Inflammatory macrophage treated with lipopolysaccharide for 1 hour (primary cell): ENCODE results near the gene ATRN.
A peak's percentile ranks its signal among the peaks of the same experiment; 100 is the strongest.

Experiments
- DNase-seq, 2 donors: peaks; one replicate each; pipeline ENCODE4 v3.0.0-alpha.2; 2020 to 2022

The ATRN gene

DNA sequence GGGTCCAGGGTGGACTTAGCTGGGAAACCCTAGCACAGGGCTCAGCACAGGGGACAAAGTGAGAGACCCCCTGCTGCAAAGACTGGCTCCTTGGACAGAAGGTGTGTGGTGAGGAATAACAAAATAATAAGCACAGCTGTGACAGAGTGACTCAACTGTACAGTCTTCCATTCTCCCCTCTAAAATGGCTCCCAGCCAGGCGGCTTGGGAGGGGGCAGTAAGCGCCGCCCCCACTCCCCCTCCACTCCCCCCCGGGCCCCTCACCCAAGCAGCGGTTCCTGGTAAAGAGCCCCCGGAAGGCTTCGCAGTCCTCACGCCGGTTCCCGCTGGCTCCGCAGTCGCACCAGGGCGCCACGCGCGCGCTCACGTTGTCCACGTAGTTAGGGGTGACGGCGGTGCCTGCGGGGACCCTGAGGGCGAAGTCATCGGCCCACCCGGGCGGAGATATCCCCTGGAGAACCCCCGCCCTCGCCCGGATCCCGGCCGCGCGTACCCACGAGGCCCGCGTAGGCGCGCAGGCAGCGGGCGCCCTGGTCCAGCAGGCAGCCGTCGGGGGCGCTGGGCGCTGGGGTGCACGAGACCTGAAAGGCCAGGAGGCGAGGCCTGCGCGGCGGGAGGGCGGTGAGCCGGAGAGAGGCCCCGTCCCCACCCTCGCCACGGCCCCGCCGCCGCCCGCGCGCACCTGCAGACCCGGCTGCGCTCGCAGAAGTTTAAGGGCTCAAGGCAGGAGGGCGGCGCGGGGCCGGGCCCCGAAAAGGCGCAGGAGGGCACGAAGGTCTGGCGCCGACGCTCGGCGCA is 189.6 kb downstream of the ATRN start:
- peak in 1 of 2 donors; percentile 22 for DNase-seq

- no peak for DNase-seq
Measured at GRCh38 chr20:3661060-3661813, 190.4 kb downstream of the ATRN start.

DNA sequence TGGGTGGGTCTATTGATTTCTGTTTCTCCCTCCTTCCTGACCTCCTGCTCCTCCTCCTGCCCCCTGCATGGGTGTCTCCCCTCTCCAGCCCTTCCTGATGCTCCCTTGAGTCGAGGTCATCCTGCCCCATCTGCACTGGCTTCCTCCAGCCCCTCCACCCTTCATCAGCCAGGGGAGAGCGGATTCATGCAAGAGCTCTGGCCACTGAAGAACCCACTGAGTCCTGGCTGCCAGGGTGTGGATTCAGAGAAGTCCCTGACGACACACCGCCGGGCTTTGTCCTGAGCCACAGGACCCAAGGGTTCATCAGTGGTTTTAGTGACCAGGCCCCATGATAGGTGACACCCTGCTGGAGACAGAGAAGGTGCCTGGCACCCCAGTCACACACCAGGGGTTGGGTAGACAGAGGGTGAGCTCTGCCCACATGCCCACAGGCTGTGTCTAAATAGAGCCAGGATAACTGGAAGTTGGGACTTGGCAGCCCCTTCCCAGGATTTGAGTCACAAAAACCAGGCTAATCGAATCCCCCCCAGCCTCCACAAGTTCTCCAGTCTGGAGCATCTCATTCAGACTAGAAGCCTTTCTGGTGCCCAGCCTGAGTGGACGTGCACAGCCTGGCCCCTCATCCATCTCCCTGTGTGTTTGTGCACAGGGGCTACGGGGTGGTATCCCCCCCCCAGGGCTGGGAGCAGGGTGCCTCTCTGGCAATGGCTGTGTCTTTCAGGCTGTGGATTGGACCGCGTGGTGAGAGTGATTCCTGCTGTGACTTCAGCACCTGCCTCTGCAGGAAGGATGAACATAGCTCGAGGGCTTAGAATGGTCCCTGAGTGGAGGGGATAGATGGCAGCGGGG is 191.2 kb downstream of the ATRN start:
- no peak for DNase-seq

DNA sequence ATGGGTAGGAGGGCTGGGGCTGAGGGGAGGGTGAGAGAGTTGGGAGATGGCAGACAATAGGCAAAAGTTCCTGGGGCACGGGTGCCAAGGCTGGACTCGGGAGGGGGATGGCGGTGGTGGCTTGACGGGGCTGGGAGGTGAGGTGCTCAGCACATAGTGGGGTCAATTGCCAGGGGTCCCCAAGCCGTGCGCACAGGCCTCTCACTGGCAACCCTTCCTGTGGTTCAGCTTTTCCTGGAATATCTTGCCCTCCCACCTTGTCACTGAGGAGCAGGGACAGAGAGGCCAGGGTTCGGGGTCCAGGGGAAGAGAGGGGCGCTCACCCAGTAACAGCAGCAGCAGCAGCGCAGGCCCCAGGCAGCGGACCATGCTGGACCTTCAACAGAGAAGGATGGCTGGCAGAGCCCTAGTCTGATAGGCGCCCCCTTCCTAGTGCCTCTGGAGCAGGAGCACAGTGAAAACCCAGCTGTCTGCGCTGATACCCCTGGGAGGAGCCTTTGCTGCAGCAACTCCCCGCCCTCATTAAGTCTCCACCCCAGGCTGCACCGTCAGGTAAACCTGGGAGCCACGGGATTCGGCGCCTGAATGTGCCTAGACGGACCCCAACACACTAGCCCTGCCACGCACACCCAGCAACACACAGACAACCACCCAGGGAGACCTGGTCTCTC is 192.3 kb downstream of the ATRN start, which contains the start of gene GFRA4:
GFRA4 (minus strand) TSS at position 369 of the 671 bp plus-strand sequence; CDS start at position 369, 0 bp downstream.
- no peak for DNase-seq

- DNase-seq: no peak
Measured at GRCh38 chr20:3663858-3664257, 193.0 kb downstream of the ATRN start.

- no peak for DNase-seq
Measured at GRCh38 chr20:3667434-3668037, 196.7 kb downstream of the ATRN start.

GRCh38 chr20:3669710-3670367 is 199.0 kb downstream of the ATRN start:
- no peak for DNase-seq

GRCh38 chr20:3670511-3670910 is 199.7 kb downstream of the ATRN start:
- no peak for DNase-seq

DNA sequence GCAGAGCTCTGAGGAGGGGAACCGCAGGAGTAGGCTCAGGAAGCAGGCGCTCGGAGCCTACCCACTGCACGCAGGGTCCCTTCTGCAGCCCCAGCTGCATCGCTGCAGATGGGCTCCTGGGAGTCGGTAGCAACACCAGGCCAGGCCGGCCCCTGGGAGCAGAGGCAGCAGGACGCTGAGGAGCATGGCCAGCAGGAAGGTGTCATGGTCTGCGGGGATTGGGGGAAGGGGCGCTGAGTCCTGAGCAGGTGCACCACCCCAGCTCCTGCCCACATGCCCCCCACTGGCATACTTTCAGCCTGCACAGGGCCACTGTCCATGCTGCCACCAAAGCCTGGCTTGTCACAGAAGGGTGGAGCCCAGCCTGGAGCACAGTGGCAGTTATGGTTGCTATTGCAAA is 200.1 kb downstream of the ATRN start:
- no peak for DNase-seq

GRCh38 chr20:3671986-3672546 is 201.2 kb downstream of the ATRN start:
- no peak for DNase-seq

GRCh38 chr20:3672547-3673171 is 201.8 kb downstream of the ATRN start:
- peak in 1 of 2 donors; percentile 9 for DNase-seq

DNA sequence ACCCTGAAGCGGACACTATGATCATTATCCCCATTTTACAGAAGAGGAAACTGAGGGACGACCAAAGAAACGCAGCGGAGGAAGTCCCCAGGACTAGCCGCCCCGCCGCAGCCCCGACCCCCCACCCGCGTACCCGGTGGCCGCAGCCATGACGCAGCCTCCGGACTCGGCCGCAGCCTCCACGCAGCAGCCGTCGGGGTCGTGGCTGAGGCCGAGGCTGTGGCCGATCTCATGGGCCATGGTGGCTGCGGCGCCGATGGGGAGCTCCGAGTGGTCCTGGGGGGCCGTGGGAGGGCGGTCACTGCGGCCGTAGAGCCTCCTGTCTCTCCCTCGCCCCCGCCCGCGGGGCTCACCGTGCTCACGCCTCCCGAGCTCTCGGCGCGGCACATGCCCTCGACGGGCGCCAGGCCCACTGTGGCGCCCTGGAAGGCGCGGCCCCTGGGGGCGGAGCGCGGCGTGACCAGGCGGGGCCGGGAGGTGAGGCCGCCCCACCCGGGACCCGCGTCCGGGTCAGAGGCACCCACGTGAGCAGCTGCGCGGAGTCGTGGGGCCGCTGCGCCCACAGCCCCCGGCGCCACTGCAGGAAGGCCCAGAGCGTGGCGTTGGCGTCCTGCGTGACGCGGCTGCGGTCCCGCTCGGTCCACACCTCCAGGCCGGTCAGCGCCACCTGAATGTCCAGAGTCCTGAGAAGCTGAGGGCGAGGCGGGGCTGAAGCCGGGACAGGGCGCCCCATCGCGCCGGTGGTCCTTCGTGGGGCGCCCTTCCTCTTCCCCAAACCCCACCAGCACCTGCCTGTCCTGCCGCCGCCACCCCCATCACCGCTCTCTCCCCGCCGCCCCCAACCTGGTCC is 202.6 kb downstream of the ATRN start:
- no peak for DNase-seq

- no peak for DNase-seq
Measured at GRCh38 chr20:3674447-3674846, 203.6 kb downstream of the ATRN start.

DNA sequence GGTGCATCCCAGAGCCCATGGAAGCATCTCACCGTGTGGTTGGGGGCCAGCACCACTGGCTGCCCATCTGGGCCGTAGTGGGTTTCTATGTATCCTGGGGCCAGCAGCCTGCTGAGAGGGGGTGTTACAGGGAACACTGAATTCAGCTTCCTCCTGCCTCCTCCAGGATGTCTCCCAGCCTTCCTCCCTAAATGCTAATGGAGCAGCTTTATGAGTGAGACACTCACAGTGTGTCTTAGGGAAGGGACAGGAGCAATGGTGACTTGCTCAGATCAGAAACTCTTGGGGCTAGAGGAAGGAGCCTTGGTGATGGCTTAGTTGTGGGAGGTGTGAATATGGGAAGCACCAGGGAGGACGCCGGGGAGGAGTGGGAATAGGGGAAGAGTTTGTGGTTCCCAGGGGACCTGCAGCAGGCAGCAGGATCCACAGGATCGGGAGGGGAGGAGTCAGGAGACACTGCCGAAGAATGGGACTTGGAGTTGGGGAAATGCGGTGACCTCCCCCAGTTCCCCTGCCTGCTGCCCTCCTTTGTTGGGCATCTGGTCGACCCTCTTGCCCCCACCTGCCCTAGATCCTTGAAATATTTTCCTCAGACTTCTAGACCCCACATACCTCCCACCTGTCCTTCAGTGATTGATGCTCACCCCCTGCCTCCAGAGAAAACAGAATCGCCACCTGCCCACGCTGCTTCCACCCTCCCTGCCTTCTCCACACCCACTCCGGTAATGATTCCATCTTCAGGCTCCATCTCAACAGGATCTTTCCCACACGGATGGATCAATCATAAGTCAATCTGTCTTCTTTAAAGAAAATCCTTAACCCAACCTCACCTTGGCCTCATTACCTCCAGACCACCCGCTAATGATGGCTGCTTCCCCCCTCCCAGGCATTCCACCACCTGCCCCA is 204.4 kb downstream of the ATRN start:
- no peak for DNase-seq

- no peak for DNase-seq
Measured at GRCh38 chr20:3677733-3678132, 206.9 kb downstream of the ATRN start.

GRCh38 chr20:3678198-3678597 is 207.4 kb downstream of the ATRN start:
- no peak for DNase-seq

DNA sequence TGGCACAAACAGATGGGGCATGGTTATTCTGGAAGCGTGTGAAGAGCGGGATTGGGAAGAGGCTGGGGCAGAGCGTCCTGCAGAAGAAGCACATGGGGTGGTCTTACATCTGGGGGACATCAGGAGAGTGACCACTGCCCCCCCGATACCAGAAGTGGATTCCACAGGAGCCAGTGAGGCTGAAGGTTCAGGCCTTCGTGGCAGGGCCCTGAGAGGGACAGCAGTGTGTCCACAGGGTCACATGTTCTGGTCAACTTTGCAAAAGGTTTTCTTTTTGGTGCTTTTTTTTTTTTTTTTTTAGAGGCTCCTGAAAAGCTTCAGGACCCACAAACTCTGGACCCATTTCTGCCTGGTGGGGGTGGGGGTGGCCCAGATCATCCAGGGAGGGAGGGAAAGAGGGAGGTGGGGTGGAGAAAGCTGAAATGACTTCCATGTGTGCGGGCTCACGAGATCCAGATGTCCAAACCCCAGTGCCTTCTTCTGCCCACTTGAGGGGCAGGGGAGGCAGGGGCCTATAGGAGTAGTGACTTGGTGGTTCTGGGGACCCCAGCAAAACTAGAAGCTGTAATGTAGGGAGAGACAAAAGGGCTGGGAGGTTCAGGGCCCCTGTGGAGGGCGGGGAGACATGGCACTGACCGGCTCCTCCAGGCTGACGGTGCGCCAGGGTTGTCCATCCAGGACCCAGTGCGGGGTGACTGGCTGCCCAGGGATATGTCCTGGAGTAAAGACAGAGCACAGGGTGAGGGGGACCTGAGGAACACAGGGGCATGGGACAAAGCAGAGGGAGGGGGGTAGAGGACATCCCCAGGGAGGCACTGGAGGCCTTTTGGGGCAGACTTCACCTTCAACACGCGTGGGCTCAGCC is 208.3 kb downstream of the ATRN start:
- DNase-seq: no peak
